NCI-H128 (cell line): ENCODE results near the gene DPEP2.

Experiments
- DNase-seq: peaks from one replicate; lab custom pipeline; 2025; ENCODE audit not compliant: unreplicated experiment; lab: John Stamatoyannopoulos, UW

The DPEP2 gene

GRCh38 chr16:67957622-67958021, 41.7 kb downstream of the DPEP2 start:
- DNase-seq, result no peak

DNA sequence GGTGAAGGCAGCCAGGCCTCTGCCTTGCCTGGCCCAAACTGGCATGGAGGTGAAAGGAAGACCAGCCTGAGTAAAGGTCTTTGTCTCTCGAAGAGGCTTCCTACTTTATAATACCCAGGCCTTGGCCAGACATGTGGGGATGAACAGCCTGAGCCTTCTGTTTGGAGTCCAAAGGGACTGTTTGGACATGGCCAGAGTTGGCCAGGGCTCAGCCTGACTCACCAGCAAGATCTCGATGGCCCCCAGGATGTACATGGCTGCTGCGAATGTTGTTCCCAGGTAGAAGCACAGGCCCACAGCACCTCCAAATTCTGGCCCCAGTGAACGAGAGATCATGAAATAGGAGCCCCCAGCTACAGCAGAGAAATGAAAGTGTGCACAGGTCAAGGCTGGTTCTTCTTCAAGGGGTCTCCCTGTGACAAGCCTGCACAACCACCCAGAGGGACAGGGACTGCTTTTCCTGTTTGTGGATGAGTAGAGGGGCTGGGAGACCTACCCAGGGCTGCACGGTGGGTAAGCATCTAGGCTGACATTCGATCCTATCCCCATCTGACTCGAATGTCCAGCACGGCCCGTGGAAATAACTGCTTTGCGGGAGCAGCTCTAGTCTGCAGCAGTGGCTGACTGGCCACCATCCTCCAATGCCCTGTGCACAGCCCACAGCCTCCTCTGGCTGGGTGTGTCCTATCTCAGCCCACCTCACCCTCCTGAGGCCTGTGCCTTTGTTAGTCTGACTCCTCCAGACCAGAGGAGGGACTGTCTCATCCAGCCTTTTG, 44.7 kb downstream of the DPEP2 start:
- DNase-seq, result no peak

GRCh38 chr16:67953641-67954375, 45.5 kb downstream of the DPEP2 start:
- DNase-seq, result no peak

DNA sequence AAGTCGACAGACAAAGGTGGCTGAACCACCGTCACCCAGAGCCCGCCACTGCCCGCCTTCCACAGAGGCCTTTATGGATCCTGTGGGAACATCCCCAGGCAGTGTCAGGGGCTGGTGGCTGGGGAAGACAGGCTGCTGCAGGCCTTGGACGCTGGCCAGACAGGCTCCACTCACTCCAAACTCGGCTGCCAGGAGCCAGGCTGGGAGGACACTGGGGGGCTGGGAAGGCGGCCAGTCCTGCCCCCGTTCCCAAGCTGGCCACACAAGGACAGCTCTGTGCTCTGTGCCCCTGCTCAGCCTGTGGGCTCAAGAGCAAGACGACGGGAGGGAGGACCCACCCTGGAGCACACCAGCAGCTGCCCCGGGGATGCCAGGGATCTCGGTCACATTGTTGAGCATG, 47.8 kb downstream of the DPEP2 start:
- no peak for DNase-seq

- no peak for DNase-seq
Observed at GRCh38 chr16:67950335-67950843, 48.9 kb downstream of the DPEP2 start.

- DNase-seq, result no peak
Observed at GRCh38 chr16:67949645-67950044, 49.6 kb downstream of the DPEP2 start.

- no peak for DNase-seq
Observed at GRCh38 chr16:67948015-67948414, 51.3 kb downstream of the DPEP2 start.

DNA sequence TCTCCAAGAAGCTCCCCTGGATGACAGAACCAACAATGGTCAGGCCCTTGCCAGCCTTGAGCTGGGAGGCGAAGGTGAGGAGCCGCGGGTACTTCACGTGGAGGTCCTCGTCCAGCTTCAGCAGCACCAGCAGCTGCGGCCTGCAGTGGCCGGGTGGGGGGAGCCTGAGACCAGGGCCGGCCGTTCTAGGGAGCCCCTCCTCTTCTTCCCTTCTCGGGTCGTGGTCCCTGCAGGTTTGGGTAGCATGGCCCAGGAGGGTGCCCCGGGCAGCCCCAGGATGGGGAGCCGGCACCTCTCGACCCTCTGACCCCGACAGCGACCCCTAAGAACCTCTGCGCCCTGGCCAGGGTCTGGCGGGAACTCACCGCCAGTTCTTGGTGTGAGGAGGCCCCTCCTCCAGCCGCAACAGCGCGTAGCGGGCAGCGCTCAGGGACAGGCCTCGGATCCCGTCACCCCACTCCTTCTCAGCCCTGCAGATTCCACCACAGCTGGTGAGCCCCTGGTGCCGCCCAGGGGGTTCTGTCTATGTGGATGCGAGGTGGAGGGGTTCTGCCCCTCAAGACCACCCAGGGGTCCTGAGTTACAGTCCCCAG, 52.2 kb downstream of the DPEP2 start:
- DNase-seq, result no peak

DNA sequence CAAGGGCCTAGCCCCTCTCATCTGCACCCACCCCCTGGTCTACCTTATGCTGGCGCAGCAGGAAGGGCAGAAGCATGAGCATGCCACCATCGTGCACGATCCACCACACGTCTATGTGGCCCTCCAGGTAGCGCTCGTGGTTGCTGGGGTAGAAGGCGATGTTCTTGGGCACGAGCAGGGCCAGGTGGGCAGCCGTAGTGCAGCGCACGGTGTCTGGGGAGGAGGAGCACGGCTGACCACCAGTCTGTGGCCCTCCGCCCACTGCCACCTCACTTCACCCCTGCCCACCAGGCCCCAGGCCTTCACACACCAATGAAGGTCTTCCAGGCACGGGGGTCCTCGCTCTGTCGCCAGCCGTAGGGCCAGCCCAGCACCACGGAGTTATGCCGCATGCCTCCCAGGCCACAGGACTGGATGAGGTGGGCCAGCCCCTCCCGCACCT, 53.1 kb downstream of the DPEP2 start:
- DNase-seq, result no peak

GRCh38 chr16:67945392-67945933, 53.8 kb downstream of the DPEP2 start:
- DNase-seq, result no peak

DNA sequence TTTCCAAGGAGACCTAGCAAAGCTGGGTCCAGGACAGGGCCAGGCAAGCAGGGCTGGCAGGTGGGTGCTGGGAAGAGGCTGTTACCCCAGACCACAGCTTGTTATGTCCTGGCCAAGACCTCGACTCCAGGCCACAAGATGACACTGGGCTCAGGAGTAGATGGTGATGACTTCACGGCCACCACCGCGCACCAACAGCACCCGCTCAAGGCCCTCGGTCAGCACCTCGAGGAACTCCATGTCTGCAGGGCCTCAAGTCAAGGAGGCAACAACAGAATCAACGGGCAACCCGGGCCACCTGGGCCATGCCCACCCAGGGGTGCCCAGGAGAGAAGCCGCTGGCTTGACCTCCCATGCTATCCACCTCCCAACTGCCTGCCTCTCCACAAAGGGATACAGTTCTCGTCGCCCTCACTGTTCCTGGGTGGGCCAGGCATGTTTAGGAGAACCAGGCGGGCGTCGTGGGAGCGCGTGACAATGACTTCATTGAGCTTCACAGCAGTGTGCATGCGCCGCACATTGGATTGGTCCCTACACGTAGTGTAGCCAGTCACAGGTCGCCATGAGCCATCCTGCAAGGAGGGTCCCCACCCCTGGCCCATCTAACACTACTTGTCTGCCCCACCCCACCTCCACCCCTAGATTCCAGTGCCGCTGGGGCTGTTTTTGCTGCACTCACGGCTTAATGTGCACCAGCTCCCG, 54.4 kb downstream of the DPEP2 start:
- DNase-seq, result no peak

GRCh38 chr16:67943619-67944504, 55.4 kb downstream of the DPEP2 start, which contains the start of gene LCAT:
Gene LCAT (minus strand): TSS chr16:67944120. CDS start chr16:67944101, 19 bp downstream.
- no peak for DNase-seq

- DNase-seq, result no peak
Observed at GRCh38 chr16:67943256-67943618, 56.0 kb downstream of the DPEP2 start.

DNA sequence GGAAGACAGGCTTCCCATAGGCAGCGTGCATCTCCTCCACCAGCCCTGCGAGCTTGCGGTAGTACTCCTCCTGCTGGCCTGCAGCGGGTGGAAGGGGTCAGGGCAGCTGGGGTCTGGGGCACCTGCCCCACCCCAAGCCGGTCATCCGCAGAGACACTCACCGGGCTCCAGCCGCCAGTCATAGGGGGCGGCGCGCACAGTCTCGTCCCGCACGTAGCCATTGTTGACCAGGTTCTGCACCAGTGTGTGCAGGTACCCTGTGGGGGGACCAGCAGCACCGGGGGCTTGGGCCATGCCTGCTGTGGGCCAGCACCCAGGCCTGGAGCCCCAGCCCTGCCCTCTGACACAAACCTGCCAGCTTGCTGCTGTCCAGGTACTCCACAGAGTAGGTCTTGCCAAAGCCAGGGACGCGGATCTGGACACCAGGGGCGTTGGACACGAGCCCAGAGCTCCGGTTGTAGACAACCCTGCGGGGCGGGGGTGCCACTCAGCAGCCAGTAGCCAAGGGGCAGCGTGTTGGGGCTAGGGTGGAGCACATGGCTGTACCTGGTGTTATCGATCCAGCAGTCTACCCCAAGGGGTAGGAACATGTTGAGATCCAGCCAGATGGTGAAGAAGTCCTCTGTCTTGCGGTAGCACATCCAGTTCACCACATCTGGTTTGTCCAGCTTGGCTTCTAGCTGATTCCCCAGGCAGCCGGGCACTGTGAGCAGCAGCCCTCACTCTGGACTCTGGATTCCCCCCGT, 56.6 kb downstream of the DPEP2 start:
- no peak for DNase-seq

- no peak for DNase-seq
Observed at GRCh38 chr16:67942200-67942509, 57.1 kb downstream of the DPEP2 start.

GRCh38 chr16:67941469-67942199, 57.6 kb downstream of the DPEP2 start:
- no peak for DNase-seq

DNA sequence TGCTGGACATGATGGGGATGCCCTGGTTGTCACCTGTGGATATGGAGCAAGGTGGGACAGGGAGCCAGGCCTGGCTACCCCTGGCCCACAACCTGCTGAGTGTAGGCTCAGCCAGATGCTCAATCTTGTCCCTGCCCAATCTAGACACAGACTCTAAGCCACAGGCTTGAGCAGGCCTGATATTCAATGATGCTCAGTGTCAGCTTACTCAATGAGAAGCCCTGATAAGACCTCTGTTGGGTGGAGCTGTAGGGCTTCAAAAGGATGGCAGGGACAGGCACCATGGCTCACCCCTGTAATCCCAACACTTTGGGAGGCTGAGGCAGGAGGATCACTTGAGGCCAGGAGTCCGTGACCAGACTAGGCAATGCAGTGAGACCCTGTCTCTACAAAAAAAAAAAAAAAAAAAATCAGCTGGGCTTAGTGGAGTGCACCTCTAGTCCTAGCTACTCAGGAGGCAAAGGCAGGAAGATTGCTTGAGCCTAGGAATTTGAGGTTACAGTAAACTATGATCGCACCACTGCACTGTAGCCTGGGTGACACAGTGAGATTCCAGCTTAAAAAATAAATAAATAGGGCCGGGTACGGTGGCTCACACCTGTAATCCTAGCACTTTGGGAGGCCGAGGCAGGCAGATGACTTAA, 58.7 kb downstream of the DPEP2 start:
- no peak for DNase-seq
